ENCODE results near the gene HDHD5.

HDHD5 gene

DNA sequence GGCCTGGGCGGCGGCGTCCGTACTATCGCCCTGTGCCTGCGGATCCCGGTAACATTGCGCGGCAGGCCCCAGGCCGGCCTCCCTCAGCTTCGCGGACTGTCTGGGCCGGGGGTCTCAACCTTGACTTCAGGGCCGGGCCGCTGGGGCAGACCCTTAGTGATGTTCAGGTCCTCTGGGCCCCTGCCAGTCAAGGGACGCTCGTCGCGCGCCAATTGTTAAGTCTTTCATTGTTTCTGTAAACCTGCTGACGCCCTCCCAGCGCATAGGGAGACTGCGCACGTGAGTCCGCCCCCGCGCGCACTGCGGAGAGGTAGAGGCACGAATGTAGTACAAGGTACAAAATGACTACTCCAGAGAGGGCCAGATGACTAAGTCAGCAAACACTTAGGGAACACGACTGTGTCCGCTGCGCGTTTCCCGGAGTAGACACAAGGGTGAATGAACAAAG, 451 bp upstream of the HDHD5 start:
- H3K79me2 ChIP-seq (ENCODE audit: insufficient read depth, low read length) = no peaks in the 10 kb centered on the region
- no peaks in the 10 kb centered on the region for H3K36me3 ChIP-seq (ENCODE audit: insufficient read depth, low read length)
- H4K20me1 ChIP-seq (ENCODE audit: insufficient read depth, low read length) = no peaks in the 10 kb centered on the region; the same call in 1 of the 2 replicates
- no peak for TF ChIP-seq EZH2 (IDR thresholded peaks at IDR 0.05; ENCODE audit: borderline replicate concordance, low read depth, low read length, severe bottlenecking)
- TF ChIP-seq, protein P1, sequence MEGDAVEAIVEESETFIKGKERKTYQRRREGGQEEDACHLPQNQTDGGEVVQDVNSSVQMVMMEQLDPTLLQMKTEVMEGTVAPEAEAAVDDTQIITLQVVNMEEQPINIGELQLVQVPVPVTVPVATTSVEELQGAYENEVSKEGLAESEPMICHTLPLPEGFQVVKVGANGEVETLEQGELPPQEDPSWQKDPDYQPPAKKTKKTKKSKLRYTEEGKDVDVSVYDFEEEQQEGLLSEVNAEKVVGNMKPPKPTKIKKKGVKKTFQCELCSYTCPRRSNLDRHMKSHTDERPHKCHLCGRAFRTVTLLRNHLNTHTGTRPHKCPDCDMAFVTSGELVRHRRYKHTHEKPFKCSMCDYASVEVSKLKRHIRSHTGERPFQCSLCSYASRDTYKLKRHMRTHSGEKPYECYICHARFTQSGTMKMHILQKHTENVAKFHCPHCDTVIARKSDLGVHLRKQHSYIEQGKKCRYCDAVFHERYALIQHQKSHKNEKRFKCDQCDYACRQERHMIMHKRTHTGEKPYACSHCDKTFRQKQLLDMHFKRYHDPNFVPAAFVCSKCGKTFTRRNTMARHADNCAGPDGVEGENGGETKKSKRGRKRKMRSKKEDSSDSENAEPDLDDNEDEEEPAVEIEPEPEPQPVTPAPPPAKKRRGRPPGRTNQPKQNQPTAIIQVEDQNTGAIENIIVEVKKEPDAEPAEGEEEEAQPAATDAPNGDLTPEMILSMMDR (IDR thresholded peaks at IDR 0.05; ENCODE audit: borderline replicate concordance, extremely low read depth, low read length, poor library complexity, severe bottlenecking) = no peak
- H3K27ac ChIP-seq (ENCODE audit: low read length) = no peak overlapping the region
- no peak overlapping the region for H2AFZ ChIP-seq (ENCODE audit: low read depth, low read length)
- no peaks in the 10 kb centered on the region for H3K27me3 ChIP-seq (ENCODE audit: insufficient read depth, low read length, poor library complexity)
- H3K4me2 ChIP-seq (ENCODE audit: insufficient read depth, low read length) = no peak overlapping the region
- no peak for ATAC-seq (ENCODE audit: insufficient read depth, low read depth)
- no peak overlapping the region for H3K9ac ChIP-seq (ENCODE audit: low read depth, low read length)
- H3K4me3 ChIP-seq (ENCODE audit: low read depth in 1 of 2, low read length in 2 of 2) = no peak overlapping the region
- no peak for DNase-seq
- no peaks in the 10 kb centered on the region for H3K4me1 ChIP-seq (ENCODE audit: insufficient read depth, low read length)
- H3K9me3 ChIP-seq (ENCODE audit: insufficient read depth, low read length, severe bottlenecking) = no peaks in the 10 kb centered on the region

DNA sequence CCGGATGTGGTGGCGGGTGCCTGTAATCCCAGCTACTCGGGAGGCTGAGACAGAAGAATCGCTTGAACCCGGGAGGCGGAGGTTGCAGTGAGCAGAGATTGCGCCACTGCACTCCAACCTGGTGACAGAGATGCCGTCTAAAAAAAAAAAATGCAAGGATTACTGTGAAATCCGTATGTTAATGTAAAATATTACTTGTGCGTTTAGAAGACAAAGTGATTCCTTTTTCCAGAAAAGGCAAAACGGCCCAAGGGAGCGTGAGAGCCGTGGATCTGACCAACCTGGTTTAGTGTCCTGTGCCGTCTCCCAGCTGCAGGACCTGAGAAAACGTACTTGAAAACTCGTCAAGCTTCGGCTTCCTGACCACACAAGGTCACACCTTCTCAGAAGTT, 905 bp downstream of the HDHD5 start:
- H3K4me2 ChIP-seq (ENCODE audit: insufficient read depth, low read length) = no peak overlapping the region
- no peaks in the 10 kb centered on the region for H4K20me1 ChIP-seq (ENCODE audit: insufficient read depth, low read length)
- no peak overlapping the region for H3K27ac ChIP-seq (ENCODE audit: low read length)
- no peaks in the 10 kb centered on the region for H3K9me3 ChIP-seq (ENCODE audit: insufficient read depth, low read length, severe bottlenecking)
- H2AFZ ChIP-seq (ENCODE audit: low read depth, low read length) = no peak overlapping the region
- H3K9ac ChIP-seq (ENCODE audit: low read depth, low read length) = no peak overlapping the region
- DNase-seq (no peak), ATAC-seq (ENCODE audit: insufficient read depth, low read depth) (no peak)
- TF ChIP-seq, protein P1 (IDR thresholded peaks at IDR 0.05; ENCODE audit: borderline replicate concordance, extremely low read depth, low read length, poor library complexity, severe bottlenecking) = no peak
- no peaks in the 10 kb centered on the region for H3K79me2 ChIP-seq (ENCODE audit: insufficient read depth, low read length)
- H3K4me1 ChIP-seq (ENCODE audit: insufficient read depth, low read length) = no peaks in the 10 kb centered on the region
- no peaks in the 10 kb centered on the region for H3K27me3 ChIP-seq (ENCODE audit: insufficient read depth, low read length, poor library complexity)
- no peaks in the 10 kb centered on the region for H3K36me3 ChIP-seq (ENCODE audit: insufficient read depth, low read length)
- no peak overlapping the region for H3K4me3 ChIP-seq (ENCODE audit: low read depth in 1 of 2, low read length in 2 of 2)

DNA sequence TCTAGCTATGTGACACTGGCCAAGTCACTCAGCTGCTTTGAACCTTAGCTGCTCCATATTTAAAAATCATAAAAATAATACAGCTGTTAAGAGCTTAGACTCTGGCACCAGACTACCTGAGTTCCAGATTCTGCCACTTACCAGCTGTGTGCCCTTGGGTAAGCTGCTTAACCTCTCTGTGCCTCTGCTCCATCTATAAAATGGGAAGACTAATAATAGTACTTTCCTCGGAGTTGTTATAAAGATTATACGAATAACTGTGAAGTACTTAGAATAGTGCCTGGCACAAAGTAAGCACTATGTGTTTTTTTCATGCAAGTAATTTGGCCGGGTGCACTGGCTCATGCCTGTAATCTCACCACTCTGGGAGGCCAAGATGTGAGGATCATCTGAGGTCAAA, 1.4 kb downstream of the HDHD5 start:
- no peaks in the 10 kb centered on the region for H3K4me1 ChIP-seq (ENCODE audit: insufficient read depth, low read length)
- no peaks in the 10 kb centered on the region for H4K20me1 ChIP-seq (ENCODE audit: insufficient read depth, low read length)
- H3K79me2 ChIP-seq (ENCODE audit: insufficient read depth, low read length) = no peaks in the 10 kb centered on the region
- no peaks in the 10 kb centered on the region for H3K36me3 ChIP-seq (ENCODE audit: insufficient read depth, low read length)
- no peak overlapping the region for H3K9ac ChIP-seq (ENCODE audit: low read depth, low read length)
- no peaks in the 10 kb centered on the region for H3K27me3 ChIP-seq (ENCODE audit: insufficient read depth, low read length, poor library complexity)
- TF ChIP-seq, protein P1 (IDR thresholded peaks at IDR 0.05; ENCODE audit: borderline replicate concordance, extremely low read depth, low read length, poor library complexity, severe bottlenecking) = no peak
- H3K27ac ChIP-seq (ENCODE audit: low read length) = no peak overlapping the region
- no peak overlapping the region for H3K4me2 ChIP-seq (ENCODE audit: insufficient read depth, low read length)
- ATAC-seq (ENCODE audit: insufficient read depth, low read depth) = no peak
- H3K9me3 ChIP-seq (ENCODE audit: insufficient read depth, low read length, severe bottlenecking) = no peaks in the 10 kb centered on the region
- no peak overlapping the region for H2AFZ ChIP-seq (ENCODE audit: low read depth, low read length)
- no peak overlapping the region for H3K4me3 ChIP-seq (ENCODE audit: low read depth in 1 of 2, low read length in 2 of 2)
- DNase-seq = no peak

DNA sequence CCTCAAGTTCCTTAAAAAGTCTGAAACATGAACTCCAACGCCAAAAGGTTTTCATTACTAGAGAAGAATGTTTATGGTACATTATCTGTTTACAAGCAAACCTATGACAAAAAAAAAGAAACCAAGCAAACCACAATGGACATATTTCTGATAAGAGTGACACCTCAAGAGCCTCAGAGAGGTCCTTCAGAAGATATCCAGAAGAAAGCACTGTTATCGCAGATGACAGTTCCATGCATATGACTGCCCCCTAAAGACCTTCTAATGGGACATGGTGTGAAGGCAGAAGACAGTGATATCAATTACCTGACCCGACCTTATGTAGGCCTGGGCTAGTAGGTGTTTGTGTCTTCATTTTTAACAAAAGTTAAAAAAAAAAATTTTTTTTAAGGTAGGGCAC, 3.1 kb downstream of the HDHD5 start:
- H3K4me2 ChIP-seq (ENCODE audit: insufficient read depth, low read length) = no peak overlapping the region
- no peak for ATAC-seq (ENCODE audit: insufficient read depth, low read depth)
- H4K20me1 ChIP-seq (ENCODE audit: insufficient read depth, low read length) = no peaks in the 10 kb centered on the region

More for the DNA sequence above, 3.1 kb downstream of the HDHD5 start:
- no peak for DNase-seq
- Histone ChIP-seq H3K79me2 (ENCODE audit: insufficient read depth, low read length) (no peaks in the 10 kb centered on the region), H3K4me3 (ENCODE audit: low read depth in 1 of 2, low read length in 2 of 2) (no peak overlapping the region), H3K9ac (ENCODE audit: low read depth, low read length) (no peak overlapping the region), H3K9me3 (ENCODE audit: insufficient read depth, low read length, severe bottlenecking) (no peaks in the 10 kb centered on the region), H2AFZ (ENCODE audit: low read depth, low read length) (no peak overlapping the region), H3K36me3 (ENCODE audit: insufficient read depth, low read length) (no peaks in the 10 kb centered on the region), H3K4me1 (ENCODE audit: insufficient read depth, low read length) (no peaks in the 10 kb centered on the region), H3K27ac (ENCODE audit: low read length) (no peak overlapping the region), H3K27me3 (ENCODE audit: insufficient read depth, low read length, poor library complexity) (no peaks in the 10 kb centered on the region)
- TF ChIP-seq, protein P1 (IDR thresholded peaks at IDR 0.05; ENCODE audit: borderline replicate concordance, extremely low read depth, low read length, poor library complexity, severe bottlenecking) = no peak
- TF ChIP-seq EZH2 (IDR thresholded peaks at IDR 0.05; ENCODE audit: borderline replicate concordance, low read depth, low read length, severe bottlenecking) = no peak

All from DND-41 (cell line).